Activated CD4-positive, alpha-beta T cell treated with anti-CD3 and anti-CD28 coated beads, Interleukin-2, amount 50 U/mL, for 4 hours (primary cell): ENCODE measurements around the gene FERMT1.
"Not testable (repeated sequence)": the region's sequence is repeated elsewhere in the genome, so short reads cannot be mapped to it uniquely, and the experiment has no call there.

Experiments used
- DNase-seq, 2 experiments: peaks; one replicate each; pipeline ENCODE4 v3.0.0-alpha.2; 2020

Gene FERMT1

DNA sequence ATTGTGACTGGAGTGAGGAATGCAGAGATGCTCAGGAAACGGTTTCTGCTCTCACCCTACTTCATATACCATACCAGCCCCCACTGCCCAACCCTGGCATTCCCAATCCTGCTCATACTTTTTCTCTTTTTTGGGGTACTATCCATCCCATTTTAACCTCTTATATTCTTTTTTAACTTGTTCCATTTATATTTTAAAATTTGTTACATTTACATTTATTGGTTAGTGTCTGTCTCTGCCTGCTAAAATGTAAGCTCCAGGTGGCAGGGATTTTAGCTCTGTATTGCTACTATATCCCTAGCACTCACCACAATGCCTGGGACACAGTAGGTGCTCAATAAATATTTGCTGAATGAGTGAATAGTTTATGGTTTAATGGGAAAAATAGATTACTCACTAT, 8.1 kb downstream of the FERMT1 start:
- no peak for DNase-seq

DNA sequence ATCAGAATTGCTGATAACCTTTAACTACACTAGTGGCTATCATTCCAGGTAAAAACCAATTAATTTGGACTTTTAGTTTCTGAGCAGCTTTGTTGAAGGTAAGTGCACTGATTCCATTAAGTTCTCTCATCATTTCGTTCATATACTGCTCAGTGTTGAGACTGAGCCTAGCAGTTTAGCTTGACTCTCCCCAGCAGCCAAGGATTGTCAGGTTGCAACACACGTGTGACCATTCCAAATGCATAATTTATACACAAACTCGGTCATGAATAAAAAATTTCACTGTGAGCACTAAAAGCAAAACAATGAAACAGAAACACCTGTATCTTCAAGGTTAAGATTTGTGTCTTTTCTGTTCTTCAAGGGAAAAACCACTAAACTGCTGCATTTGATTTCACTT, 8.9 kb downstream of the FERMT1 start:
- no peak for DNase-seq

DNA sequence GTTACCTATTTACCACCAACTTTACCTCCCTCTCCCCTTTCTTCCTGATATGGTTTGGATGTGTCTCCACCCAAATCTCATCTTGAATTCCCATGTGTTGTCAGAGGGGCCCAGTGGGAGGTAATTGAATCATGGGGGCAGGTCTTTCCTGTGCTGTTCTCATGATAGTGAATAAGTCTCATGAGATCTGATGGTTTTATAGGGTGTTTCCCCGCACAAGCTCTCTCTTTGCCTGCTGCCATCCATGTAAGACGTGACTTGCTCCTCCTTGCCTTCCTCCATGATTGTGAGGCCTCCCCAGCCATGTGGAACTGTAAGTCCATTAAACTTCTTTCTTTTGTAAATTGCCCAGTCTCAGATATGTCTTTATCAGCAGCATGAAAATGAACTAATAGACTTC, 9.9 kb downstream of the FERMT1 start:
- not testable (repeated sequence) for DNase-seq

DNA sequence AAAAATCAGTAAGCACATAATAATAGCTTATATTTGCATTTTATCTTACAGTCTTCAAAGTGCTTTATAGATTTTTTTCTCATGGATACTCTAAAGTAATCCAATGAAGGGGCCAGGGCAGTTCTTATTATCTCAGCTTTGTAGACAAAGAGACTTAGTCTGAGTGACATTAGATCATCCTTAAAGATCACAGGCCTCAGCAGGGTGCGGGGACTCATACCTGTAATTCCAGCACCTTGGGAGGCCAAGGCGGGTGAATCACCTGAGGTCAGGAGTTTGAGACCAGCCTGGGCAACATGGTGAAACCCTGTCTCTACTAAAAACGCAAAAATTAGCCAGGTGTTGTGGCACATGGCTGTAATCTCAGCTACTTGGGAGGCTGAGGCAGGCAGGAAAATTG, 14.5 kb downstream of the FERMT1 start:
- no peak for DNase-seq

DNA sequence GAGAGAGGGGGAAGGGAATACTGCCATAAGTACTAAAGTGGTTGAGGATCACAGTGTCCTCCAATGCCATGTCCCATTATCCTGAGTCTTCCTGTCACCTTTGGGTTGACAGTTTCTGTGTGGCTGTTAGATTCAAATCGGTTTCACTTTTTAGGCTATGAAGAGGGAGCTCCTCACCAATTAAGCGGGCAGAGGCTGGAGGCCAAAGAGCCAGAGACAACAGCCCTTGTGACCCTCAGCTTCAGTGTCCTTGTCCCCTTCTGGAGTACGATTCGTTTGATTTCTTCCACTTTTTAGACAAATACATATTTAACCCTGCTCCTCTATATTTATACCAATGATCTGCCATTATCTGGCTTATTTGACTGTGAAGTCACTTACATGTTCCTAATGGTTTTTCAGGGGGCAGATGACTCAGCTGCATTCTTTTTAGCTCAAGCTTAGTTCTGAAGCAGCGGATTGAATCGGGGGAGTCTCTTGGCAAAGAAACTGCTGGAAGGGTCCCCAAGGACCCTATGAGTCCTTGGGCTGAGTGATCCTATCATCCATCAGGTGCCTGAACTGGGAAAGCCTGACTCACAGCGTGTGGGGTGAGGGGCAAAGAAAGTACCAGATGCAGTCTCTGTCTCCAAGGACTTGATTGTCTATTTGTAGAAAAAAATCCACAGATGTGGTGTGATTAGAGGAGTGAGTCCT, 18.2 kb downstream of the FERMT1 start:
- no peak for DNase-seq

DNA sequence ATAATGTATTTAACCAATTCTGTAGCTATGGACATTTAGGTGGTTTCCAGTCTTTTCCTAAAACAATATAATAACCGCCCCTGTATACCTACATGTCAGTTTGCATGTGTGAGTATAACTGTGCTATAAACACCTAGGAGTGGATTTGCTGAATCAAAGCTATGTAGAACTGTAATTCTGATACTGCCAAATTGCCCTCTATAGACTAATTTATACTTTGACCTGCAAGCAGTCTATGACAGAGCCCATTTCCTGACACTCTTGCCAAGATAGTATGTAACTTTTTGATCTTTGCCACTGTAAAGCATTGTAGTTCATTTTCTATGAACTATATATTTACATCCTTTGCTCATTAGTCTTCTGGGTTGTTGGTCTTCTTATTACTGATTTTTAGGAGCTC, 19.5 kb downstream of the FERMT1 start:
- DNase-seq, result no peak

DNA sequence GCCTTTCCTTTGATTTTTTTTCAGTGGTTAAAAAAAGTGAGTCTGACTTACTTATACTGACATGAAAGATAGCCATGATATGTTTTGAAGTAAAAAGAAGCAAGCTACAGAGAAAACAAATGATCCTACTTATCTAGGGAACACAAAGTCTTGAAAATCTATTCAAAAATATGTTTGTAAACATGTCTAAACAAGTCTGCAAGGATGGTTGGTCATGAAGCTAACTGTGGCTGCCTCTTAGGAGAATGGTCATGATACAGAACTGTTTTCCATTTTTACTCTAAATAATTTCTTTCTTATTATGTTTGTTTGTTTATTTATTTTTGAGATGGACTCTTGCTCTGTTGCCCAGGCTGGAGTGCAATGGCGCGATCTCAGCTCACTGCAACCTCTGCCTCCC, 21.5 kb downstream of the FERMT1 start:
- DNase-seq, result no peak

DNA sequence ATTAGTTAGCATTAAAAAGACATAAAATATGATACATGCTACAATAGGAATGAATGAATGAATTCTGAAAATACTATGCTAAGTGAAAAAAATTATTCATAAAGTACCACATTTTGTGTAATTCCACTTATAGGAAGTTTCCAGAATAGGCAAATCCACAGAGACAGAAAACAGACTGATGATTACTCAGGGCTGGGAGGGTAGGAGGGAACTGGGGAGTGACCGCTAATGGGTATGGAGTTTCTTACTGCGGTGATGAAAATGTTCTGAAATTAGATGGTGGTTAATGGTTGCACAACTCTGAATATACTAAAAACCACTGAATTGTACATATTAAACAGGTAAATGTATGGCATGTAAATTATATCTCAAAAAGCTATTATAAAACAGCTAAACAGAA, 22.6 kb downstream of the FERMT1 start:
- DNase-seq, result no peak

DNA sequence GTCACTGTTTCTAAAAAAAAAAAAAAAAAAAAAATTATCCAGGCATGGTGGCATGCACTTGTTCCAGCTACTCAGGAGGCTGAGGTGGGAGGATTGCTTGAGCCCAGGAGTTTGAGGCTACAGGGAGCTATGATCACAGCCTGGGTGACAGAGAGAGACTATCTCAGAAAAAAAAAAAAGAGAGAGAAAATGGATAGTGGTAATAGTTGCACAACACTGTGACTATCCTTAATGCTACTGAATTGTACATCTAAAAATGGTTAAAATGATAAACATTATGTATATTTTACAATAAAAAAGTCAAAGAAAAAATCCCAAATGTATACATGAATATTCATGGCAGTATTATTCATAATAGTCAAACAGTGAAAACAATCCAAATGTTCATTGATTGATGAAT, 23.0 kb downstream of the FERMT1 start:
- no peak for DNase-seq

DNA sequence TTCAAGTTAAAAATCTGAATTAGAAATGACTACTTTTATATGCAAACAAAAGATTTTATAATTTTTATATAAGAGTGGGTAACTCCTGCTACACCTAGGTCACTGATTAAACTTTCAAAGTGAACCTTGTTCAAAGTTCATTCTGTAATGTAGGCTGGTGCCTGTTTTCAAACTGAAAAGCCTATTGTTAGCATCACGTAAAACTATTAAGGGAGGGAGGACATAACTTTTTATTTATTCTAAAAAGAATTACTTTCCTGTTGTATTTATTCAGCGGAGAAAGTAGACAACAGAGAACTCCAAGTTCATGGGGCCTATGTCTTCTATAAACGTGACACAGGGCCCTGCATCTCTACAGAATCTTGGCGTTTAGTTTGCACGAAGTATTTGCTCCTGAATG, 27.4 kb downstream of the FERMT1 start:
- no peak for DNase-seq

DNA sequence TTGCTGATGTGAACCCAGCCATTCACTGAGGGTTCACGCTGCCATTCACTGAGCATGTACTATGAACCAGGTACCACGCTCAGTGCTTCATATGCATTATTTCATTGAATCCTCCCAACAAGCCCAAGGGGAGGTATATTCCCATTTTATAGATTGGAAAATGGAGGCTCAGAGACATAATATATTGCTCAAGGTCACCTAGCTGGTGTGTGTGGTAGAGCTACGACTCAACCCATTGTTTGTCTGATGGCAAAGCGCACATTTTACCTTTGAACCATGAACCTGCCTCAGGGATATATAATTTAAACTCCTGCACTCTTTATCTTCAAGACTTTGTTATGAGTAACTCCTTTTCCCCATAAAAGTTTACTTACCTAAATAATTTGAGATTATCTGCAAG, 28.3 kb downstream of the FERMT1 start:
- DNase-seq, result no peak

DNA sequence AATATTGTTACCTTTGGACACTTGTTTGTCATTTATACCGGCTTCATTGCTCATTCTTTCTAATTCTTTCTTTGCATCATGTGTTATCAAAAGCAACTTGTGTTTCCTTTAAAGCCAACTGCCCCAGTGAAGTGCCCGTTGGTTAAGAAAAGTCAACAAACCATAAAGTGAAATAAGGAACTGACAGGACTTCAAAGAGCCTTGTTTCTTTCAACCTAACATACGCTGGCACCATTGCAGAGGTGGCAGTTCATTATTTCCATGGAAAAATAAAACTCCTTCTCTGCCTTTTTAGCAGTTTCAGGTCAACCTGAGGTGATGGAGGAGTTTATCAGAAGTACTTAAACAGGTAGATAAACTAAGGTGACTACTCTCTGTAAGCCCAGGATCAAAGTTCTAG, 28.8 kb downstream of the FERMT1 start:
- DNase-seq, result no peak

DNA sequence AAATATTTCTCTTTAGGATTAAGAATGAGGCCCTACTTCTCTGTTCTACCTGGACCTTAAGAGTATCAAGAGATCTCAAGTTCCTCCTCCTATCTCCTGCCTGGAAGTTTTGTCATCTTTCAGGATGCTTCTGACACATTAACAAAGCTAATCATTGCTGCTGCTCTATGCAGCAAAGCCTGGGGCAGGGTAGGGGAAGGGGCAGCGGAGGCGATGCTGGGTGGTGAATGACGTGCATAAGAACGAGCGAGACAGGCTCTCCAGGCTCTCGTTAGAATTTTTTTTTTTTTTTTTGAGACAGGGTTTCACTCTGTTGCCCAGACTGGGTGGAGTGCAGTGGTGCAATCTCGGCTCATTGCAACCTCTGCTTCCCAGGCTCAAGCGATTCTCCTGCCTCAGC, 31.2 kb downstream of the FERMT1 start:
- DNase-seq, result no peak

DNA sequence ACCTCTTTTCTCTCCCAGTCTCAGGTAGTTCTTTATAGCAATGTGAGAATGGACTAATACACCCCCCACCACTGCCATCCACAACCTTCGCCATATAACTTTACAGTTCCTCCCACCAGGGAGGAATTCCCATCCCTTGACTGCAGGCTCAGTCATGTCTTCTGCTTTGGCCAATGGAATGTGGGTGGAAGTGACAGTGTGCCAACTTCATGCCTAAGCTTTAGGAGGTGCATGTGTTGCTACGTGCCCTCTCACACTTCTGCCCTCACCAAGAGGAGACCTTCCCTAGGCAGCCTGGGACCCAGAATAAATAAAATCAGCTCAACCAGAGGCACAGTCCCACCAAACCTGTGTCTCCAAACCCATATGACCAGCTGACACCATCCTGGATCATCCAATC, 36.0 kb downstream of the FERMT1 start:
- DNase-seq, result no peak

DNA sequence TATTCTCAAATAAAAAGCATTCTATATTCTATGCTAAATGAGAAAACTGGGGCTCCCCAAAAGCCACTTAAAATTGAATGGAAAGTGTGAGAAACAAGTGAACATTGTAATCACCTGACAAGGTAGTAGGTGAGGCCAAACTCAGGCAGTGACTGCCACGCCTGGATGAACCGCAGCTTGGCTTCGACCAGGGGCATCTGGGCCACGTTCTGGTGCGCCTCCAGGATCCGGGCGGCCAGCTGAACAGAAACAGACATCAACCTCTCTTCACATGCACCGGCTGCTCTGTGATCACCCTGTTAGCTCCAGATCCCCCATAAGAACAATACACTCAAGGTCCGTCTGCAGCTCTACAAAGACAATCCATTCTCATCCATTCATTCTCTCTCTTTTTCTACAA, 38.9 kb downstream of the FERMT1 start:
- no peak for DNase-seq

DNA sequence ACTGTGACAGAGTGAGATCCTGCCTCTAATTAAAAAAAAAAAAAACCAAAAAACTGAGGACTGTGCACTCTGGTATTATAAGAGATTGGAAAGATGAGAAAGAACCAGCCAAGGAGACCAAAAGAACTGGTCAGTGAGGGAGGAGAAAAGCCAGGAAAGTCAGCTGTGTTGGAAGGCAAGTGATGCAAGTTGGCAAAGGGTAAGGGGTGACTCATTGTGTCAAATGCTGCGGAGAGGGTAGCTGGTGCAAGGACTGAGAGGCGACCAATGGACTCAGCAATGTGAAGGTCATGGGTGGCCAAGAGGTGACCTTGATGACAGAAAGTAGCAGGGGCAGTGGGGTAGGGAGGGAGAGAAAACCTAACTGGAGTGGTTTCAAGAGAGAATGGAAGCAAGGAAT, 41.6 kb downstream of the FERMT1 start:
- no peak for DNase-seq

DNA sequence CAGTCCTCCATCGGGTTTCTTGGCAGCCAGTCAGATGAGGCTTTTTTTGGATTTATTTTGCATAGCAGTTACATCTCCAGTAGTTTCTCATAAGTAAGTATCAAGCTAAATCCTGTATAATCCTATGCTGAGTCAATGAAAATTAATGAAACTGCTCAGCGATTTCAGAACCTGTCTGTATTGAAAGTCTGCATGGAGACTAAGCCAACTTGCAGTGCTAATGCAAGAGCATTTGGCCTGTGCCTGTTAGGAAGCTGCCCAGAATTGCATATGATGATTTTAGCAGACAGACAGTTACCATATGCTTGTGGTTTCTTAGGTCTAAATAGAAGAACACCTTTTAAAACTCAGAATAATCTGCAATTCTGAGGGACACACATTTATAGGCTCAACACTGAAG, 43.8 kb downstream of the FERMT1 start:
- DNase-seq, result no peak

DNA sequence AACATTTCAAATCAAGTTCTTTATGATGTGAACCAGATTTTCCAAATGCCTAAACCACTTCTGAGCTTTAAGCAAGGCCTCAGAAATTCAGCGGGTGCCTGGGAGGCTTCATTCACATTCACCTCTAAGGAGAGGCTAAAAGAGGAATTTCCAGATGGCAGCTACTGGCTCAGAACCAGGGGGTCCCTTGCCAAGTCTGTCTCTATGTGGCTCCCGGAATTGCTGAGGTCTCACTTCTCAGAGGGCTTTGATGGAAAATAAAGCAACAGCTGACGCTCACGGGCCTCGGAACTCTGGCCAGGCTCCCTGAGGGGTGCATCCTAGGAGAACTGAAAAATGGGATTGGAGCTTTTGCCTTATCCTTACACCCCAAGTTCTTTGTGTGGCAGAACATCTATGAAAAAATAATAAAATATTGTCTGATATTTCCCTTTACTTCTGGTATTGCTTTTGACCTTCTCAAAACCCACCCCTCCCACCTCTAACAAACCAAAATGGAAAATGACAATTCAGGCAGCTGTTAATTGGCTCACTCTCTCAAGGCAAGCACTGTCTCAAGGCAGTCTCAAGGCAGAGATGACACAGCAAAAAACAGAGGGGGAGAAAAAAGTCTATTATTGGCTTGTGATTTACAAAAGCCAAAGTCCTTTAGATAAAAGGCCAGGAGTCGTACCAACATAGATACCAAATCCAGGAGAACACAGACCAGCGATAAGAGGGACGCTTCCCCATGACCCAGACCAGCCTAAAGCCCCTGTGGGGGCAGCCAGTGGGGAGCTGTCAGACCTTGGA, 47.2 kb downstream of the FERMT1 start:
- no peak for DNase-seq

DNA sequence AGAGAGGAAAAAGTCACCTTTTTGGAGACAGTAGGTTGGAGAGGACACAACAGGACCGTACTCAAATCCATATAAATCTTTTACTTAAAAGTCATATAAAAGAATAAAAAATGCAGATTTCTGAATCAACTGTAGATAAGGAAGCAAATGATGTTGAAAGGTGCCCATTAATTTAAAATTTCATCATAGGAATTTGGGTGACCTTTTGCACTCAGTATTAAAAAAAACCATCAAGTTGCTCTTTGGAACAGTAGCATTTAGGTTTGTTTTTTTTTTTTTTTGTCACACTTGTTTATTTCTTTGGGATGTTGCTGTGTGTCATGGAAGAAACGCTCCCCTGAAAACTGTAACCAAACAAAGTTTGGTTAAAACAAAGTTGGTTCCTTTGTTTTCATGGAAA, 48.0 kb downstream of the FERMT1 start:
- no peak for DNase-seq

DNA sequence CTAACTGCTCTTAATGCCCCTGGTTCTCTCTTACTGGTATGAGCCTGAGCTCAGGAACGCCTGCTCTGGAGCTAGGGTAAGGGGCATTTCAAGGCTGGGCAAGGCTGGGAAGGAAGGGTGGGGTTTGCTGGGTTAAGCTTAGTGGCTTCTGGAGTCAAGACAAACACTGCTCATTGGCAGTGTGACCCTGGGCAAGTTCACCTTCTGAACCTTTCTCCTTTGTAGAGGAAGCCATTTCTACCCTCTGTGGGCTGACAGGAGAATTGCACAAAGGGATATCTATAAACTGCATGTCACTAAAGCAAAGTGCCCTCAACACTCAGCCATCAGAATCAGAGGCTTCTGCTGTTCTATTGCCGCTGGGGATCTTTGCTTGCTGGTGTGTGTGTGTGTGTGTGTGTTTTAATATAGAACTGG, 48.7 kb downstream of the FERMT1 start:
- DNase-seq, result no peak

DNA sequence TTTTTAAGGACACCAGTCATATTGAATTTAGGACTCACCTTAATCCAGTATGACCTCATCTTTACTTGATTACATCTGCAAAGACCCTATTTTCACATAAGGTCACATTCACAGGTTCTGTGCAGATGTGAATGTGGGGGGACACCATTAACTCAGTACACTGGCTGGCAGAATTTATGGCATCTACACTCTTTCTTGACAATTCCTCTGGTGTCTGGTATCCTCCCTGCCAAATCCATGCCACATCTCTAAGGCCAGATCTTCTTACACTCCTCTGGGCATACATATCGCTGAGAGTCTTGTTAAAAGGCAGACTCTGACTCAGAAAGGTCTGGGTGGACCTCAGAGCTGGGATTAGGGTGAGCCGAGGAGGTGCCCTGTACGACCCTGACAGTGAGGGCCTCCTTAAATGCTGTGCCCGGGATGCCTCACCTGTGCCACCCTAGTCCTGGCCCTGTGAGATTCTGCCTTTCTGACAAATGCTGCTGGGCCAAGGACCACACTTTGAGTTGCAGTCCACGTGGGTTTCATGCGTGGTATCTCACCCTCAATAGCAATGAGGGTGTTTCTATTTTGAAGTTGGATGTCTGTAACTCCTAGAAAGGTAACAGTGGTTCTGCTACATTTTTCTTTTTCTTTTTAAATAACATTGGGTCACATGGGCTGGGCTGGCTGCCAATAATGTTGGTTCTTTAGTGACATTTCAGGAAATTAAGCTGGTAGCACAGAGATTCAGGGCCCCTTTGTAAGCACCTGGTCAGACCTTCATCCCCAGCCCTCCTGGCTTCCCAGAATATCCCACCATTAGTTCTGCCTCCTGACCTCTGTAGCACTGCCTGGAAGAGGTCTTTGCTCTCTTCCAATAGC, 51.8 kb downstream of the FERMT1 start:
- DNase-seq, result no peak

DNA sequence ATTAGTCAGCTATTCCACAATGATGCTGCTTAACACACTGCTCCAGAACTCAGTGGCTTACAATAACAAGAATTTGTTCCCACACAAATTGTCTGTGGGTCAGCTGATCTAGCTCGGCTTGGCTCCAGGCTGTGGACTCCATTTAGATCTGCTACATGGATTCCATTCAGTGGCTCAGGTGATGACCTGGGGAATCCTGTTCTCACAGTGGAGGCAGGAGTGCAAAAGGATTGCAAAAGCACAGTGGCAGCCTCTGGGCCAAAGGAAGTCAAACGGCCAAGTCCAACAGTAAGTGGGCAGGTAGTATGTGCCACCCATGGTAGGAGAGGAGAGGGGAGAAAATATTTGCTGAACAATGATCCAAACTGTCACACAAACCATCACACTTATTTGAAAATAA, 53.2 kb downstream of the FERMT1 start:
- no peak for DNase-seq

DNA sequence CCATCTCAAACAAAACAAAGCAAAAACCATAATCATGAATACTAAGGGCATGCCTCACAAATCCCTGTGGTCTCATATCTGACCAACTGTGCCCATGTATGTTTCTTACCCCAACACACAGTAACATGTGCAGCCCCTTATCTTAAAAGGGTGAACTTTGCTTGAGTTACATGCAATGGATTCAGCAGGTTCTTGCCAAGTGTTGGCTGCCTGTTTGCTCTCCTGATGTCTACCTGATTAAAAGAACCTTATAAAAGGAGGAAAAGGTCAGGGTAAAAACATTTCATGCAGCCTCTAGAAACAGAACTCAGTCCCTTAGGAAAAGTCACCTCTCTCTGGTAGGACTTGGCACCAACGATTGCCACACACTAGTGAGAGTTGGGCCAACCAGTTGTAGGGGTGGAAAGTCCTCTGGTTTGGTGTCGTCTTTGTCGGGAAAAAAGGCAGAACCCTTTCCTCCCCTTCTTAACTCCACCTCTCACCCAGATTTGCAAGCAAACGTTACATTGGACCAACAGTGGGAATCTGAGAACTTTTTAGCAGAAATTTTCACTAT, 55.0 kb downstream of the FERMT1 start:
- no peak for DNase-seq

DNA sequence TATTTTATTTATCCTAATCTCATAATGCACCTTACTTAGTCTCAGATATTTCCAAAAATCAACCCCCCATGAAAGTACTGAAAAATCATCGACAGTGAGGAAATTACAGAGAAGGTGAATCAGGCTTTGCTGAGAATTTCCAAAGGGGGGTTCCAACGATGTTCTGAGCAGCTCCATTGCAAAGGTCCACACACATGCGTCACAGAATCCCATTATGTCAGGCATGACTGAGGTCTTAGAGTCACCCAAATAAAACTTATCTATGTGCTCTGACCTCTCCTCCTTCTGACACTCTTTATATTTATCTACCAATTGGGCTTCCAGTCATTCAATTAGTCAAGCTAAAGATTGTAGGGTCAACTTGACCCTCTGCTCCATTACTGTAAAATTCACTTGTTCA, 56.2 kb downstream of the FERMT1 start:
- DNase-seq, result no peak
